Osteoblast (primary cell): ENCODE data around the gene BHLHE40. TPM values are rescaled to one million over a fixed set of nuclear protein-coding genes. Genes with fewer than 3 reads are reported as not detected.

Experiments
- DNase-seq: peaks from one replicate; pipeline ENCODE4 v3.0.0; 2011; ENCODE audit warnings: low spot score, mixed read lengths; ENCODE audit not compliant: insufficient read length; ENCODE audit errors: missing footprints
- H2AFZ ChIP-seq: 2 replicates; pipeline ENCODE4 v1.6.0; 2011; ENCODE audit warnings: mild to moderate bottlenecking, low read length
- H3K27ac ChIP-seq: 2 replicates; pipeline ENCODE4 v1.5.1; 2011; ENCODE audit warnings: mild to moderate bottlenecking, low read depth, low read length, moderate library complexity
- H3K27me3 ChIP-seq: 2 replicates; pipeline ENCODE4 v1.6.0; 2012; ENCODE audit warnings: mild to moderate bottlenecking, control low read depth, inconsistent platforms, low read length, moderate library complexity; ENCODE audit not compliant: insufficient read depth
- H3K36me3 ChIP-seq: 2 replicates; pipeline ENCODE4 v1.5.1; 2011; ENCODE audit warnings: mild to moderate bottlenecking, low read length, control low read depth, moderate library complexity; ENCODE audit not compliant: insufficient read depth
- H3K4me1 ChIP-seq: 2 replicates; pipeline ENCODE4 v1.5.1; 2011; ENCODE audit warnings: mild to moderate bottlenecking, low read length, control low read depth, moderate library complexity; ENCODE audit not compliant: insufficient read depth
- H3K4me2 ChIP-seq: 2 replicates; pipeline ENCODE4 v1.6.0; 2011; ENCODE audit warnings: mild to moderate bottlenecking, low read length; ENCODE audit not compliant: insufficient read depth
- H3K4me3 ChIP-seq: fragments of 200-600 bp; sonication (generic); 3 replicates; pipeline ENCODE4 v1.5.1; 2012; ENCODE audit warnings: mild to moderate bottlenecking, low read length, inconsistent platforms; ENCODE audit not compliant: insufficient read depth
- H3K79me2 ChIP-seq: 2 replicates; pipeline ENCODE4 v1.6.0; 2012; ENCODE audit warnings: mild to moderate bottlenecking, low read length, control low read depth, inconsistent platforms; ENCODE audit not compliant: insufficient read depth
- H3K9me3 ChIP-seq: 2 replicates; pipeline ENCODE4 v1.5.1; 2011; ENCODE audit warnings: low read depth, low read length, control low read depth
- H4K20me1 ChIP-seq: 2 replicates; pipeline ENCODE4 v1.6.0; 2012; ENCODE audit warnings: mild to moderate bottlenecking, low read length, control low read depth; ENCODE audit not compliant: insufficient read depth
- CTCF ChIP-seq: IDR thresholded peaks from 2 replicates; pipeline ENCODE4 v1.5.1; 2011; ENCODE audit warnings: mild to moderate bottlenecking, low read depth, low read length, moderate library complexity; ENCODE audit errors: extremely low read depth
- total RNA-seq: library from RNA; depleted of rRNA; stranded (reverse); fragments of >200 nt; gene quantifications from 2 replicates; pipeline ENCODE4 v1.2.3, GENCODE V29; 2012

The BHLHE40 gene
- total RNA-seq, 1 donor: 70.2 TPM

DNA sequence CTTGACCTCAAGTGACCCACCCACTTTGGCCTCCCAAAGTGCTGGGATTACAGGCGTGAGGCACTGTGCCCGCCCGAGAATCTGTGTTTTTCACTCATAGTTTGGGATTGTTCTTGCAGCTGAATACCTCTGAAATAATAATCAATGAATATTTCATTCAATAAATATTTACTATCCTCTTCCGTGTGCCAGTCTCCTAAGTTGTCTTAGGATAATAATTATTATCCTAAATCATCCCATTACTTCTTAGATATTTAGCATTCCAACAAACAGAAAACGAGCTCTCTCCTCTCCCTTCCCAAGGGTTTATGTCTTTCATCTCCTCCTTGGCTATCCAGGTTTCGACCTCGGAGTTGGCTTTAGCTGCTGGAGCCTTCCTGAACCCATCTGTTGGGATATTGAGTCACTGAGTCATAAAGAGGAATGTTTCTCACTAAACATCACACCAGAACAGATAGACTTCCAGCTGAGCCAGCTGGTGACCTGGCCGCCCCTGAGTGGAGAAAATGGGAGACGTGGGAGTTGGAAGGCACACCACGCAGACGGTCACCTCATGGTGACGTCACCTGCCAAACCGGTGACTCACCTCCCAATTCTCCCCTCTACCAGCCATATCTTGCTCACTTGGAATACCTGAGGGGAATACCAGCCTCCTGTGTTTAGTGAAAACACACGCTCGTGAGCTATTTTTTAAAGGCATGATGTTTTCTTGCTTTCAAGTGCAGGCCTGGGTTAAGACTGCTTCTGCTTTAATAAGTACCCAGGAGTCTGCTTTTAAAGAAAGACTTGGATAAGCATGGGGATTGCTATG, 43.9 kb downstream of the BHLHE40 start:
- Histone ChIP-seq H3K9me3 (no peaks in the 10 kb centered on the region), H3K79me2 (no peaks in the 10 kb centered on the region), H2AFZ (no peak overlapping the region), H3K4me3 (no peak overlapping the region), H4K20me1 (no peaks in the 10 kb centered on the region), H3K4me1 (peaks cover 41% of the 10 kb centered on the region), H3K4me2 (peak overlapping the region; percentile 53), H3K27ac (peak overlapping the region; percentile 98), H3K27me3 (no peaks in the 10 kb centered on the region), H3K36me3 (no peaks in the 10 kb centered on the region)
- TF ChIP-seq CTCF: no peak
- DNase-seq: peak; percentile 88

DNA sequence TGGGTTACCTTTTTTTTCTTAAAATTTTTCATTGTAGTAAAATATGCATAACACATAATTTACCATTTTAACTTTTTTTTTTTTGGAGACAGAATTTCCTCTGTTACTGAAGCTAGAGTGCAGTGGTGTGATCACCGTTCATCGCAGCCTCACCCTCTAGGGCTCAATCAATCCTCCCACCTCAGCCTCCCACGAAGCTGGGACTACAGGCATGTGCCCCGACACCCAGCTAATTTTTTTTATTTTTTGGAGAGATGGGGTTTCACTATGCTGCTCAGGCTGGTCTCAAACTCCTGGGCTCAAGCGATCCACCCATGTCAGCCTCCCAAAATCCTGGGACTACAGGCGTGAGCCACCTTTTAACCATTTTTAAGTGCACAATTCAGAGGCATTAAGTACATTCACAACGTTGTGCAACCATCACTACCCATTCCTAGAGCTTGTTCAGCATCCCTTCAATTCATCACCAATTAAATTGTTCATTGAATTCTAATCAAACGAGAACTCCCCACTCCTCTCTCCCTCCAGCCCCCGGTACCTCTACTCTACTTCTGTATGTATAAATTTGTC, 44.6 kb downstream of the BHLHE40 start:
- Histone ChIP-seq H3K9me3 (no peaks in the 10 kb centered on the region), H3K4me2 (peak overlapping the region; percentile 53), H4K20me1 (no peaks in the 10 kb centered on the region), H2AFZ (no peak overlapping the region), H3K4me3 (no peak overlapping the region), H3K27ac (peak overlapping the region; percentile 98), H3K27me3 (no peaks in the 10 kb centered on the region), H3K79me2 (no peaks in the 10 kb centered on the region), H3K4me1 (peaks cover 35% of the 10 kb centered on the region), H3K36me3 (no peaks in the 10 kb centered on the region)
- no peak for TF ChIP-seq CTCF
- no peak for DNase-seq

DNA sequence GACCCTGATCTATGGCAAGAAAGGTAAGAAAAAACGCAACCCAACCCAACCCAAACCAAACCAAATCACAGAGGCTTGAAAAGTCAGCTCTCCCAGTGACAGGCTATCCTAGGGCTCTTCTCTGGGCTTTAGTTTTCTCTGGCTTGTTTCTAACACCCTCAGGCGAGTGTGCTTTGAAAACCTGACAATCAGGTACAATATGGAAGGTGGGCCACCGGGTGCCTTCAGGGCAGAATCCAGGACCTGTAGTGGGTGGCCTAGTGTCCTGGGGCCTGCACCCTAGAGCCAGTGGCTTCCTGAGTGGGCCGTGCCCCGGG, 46.8 kb downstream of the BHLHE40 start:
- peaks cover 35% of the 10 kb centered on the region for H3K4me1 ChIP-seq
- H3K27ac ChIP-seq: peak overlapping the region; percentile 98
- H3K4me3 ChIP-seq: peak overlapping the region; percentile 44
- peak overlapping the region; percentile 9 for H2AFZ ChIP-seq
- TF ChIP-seq CTCF: no peak
- peak overlapping the region; percentile 63 for H3K4me2 ChIP-seq
- no peaks in the 10 kb centered on the region for H3K9me3 ChIP-seq
- H4K20me1 ChIP-seq: no peaks in the 10 kb centered on the region
- no peak for DNase-seq
- H3K79me2 ChIP-seq: no peaks in the 10 kb centered on the region
- H3K36me3 ChIP-seq: no peaks in the 10 kb centered on the region
- no peaks in the 10 kb centered on the region for H3K27me3 ChIP-seq

DNA sequence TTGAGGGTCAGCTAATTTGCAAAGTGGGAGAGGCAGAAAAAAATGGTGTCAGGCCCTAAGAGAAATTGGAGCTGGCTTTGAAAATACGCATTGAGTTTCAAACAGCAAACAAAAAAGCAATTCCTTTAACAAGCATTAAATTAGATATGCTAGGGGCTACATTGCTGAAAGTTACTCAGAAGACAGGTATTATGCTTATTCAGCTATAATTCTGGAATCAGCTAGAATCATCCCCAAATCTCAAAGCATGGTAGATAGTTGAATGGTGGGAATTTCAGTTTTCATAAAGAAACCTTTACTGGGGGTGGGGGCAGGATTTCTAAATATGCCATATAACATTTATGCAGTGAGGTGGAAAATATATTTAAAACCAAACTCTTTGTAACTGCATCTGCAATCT, 50.5 kb downstream of the BHLHE40 start:
- Histone ChIP-seq H3K27ac (no peak overlapping the region), H3K36me3 (no peaks in the 10 kb centered on the region), H3K27me3 (no peaks in the 10 kb centered on the region), H3K9me3 (no peaks in the 10 kb centered on the region), H4K20me1 (no peaks in the 10 kb centered on the region), H3K4me1 (peaks cover 7% of the 10 kb centered on the region), H3K4me2 (no peak overlapping the region), H2AFZ (no peak overlapping the region), H3K4me3 (no peak overlapping the region), H3K79me2 (no peaks in the 10 kb centered on the region)
- TF ChIP-seq CTCF: no peak
- DNase-seq: no peak
